H1 (cell line): ENCODE measurements around the gene MAP3K15. TPM values are rescaled to one million over a fixed set of nuclear protein-coding genes. Genes with fewer than 3 reads are reported as not detected.

Experiments used
- CTCF ChIA-PET: fragments of 300-600 bp; sonication (Branson Sonifier 250); formaldehyde crosslinking; loops from one replicate; lab custom pipeline; 2021; ENCODE audit not compliant: partially characterized antibody; lab: Charles Lee
- POLR2A ChIA-PET: fragments of 300-600 bp; sonication (Branson Sonifier 250); formaldehyde crosslinking; loops from one replicate; lab custom pipeline; 2021; ENCODE audit warnings: inconsistent platforms; ENCODE audit not compliant: partially characterized antibody; lab: Charles Lee
- DNase-seq, 2 experiments: peaks; one replicate each; pipeline versions ENCODE4 v3.0.0 to v3.0.0-alpha.2; 2010 to 2022; ENCODE audit warnings: low spot score in 2 of 2, low read depth in 1 of 2, mixed read lengths in 1 of 2
- FAIRE-seq: peaks from 2 replicates; lab custom pipeline; 2011; peaks lifted over from hg19 to GRCh38; lab: Jason Lieb, UNC
- H2AFZ ChIP-seq: 2 replicates; pipeline ENCODE4 v1.8.1; 2012; ENCODE audit warnings: low read length, inconsistent platforms
- H2AK5ac ChIP-seq: 2 replicates; pipeline ENCODE4 v1.6.1; 2013; ENCODE audit warnings: low read depth, low read length
- H2BK120ac ChIP-seq: replicated peaks from 2 replicates; pipeline ENCODE3; 2013; ENCODE audit warnings: low read depth, low read length, inconsistent platforms
- H2BK12ac ChIP-seq: 2 replicates; pipeline ENCODE4 v1.6.1; 2013; ENCODE audit warnings: low read depth, low read length
- H2BK15ac ChIP-seq: 2 replicates; pipeline ENCODE4 v1.6.1; 2013; ENCODE audit warnings: low read length
- H2BK20ac ChIP-seq: 2 replicates; pipeline ENCODE4 v1.6.1; 2013; ENCODE audit warnings: low read length
- H2BK5ac ChIP-seq: 2 replicates; pipeline ENCODE4 v1.6.1; 2013; ENCODE audit warnings: low read depth, low read length
- H3K14ac ChIP-seq: 2 replicates; pipeline ENCODE4 v1.6.1; 2013; ENCODE audit warnings: inconsistent platforms; ENCODE audit not compliant: insufficient read length
- H3K18ac ChIP-seq: 2 replicates; pipeline ENCODE4 v1.6.1; 2013; ENCODE audit warnings: low read length; ENCODE audit errors: extremely low read depth
- H3K23ac ChIP-seq: 2 replicates; pipeline ENCODE4 v1.6.1; 2013; ENCODE audit warnings: inconsistent platforms; ENCODE audit not compliant: insufficient read length
- H3K23me2 ChIP-seq: 2 replicates; pipeline ENCODE4 v1.6.1; 2013; ENCODE audit warnings: low read depth, low read length
- H3K27ac ChIP-seq: 2 replicates; pipeline ENCODE4 v1.6.1; 2011; ENCODE audit warnings: low read depth, low read length, inconsistent platforms
- H3K27me3 ChIP-seq, 4 experiments: replicated peaks in 1 of 4; 1 replicate in 1 of 4; 2 replicates in 3 of 4; pipeline versions ENCODE4 v1.6.1 to v1.8.1; 2011 to 2013; ENCODE audit warnings: low read length in 3 of 4, mild to moderate bottlenecking in 3 of 4, inconsistent platforms in 2 of 4, mixed read lengths in 2 of 4, moderate library complexity in 1 of 4; ENCODE audit not compliant: control insufficient read depth in 3 of 4, insufficient read depth in 3 of 4; ENCODE audit errors: extremely low read depth in 1 of 4
- H3K36me3 ChIP-seq, 4 experiments: 2 replicates each; pipeline versions ENCODE4 v1.6.1 to v1.8.1; 2011 to 2013; ENCODE audit warnings: mild to moderate bottlenecking in 4 of 4, low read length in 3 of 4, moderate library complexity in 2 of 4, control low read depth in 1 of 4, inconsistent platforms in 1 of 4; ENCODE audit not compliant: insufficient read depth in 4 of 4, control insufficient read depth in 2 of 4
- H3K4ac ChIP-seq: replicated peaks from 2 replicates; pipeline ENCODE3; 2013; ENCODE audit warnings: low read length, low read depth, mixed read lengths, inconsistent platforms; ENCODE audit not compliant: insufficient read length
- H3K4me1 ChIP-seq, 4 experiments: replicated peaks in 1 of 4; 1 replicate in 1 of 4; 2 replicates in 3 of 4; pipeline versions ENCODE4 v1.6.1 to v1.8.1; 2011 to 2013; ENCODE audit warnings: low read length in 3 of 4, inconsistent platforms in 2 of 4, mixed read lengths in 1 of 4; ENCODE audit not compliant: insufficient read depth in 4 of 4, control insufficient read depth in 3 of 4
- H3K4me2 ChIP-seq, 2 experiments: 2 replicates each; pipeline versions ENCODE4 v1.6.1 to v1.8.1; 2011 to 2013; ENCODE audit warnings: low read depth in 2 of 2, low read length in 2 of 2, control low read depth in 1 of 2, inconsistent platforms in 1 of 2, mild to moderate bottlenecking in 1 of 2; ENCODE audit not compliant: insufficient read depth in 1 of 2
- H3K4me3 ChIP-seq, 4 experiments: fragments of 200-600, 300-600 bp in 1 of 4; sonication (generic), shearing (Covaris generic), sonication (Bioruptor Twin) in 1 of 4; 2 replicates each; pipeline versions ENCODE4 v1.5.1 to v1.8.1; 2011 to 2016; ENCODE audit warnings: low read length in 4 of 4, low read depth in 3 of 4, control low read depth in 2 of 4, inconsistent platforms in 2 of 4, mild to moderate bottlenecking in 2 of 4, mixed read lengths in 1 of 4, moderate library complexity in 1 of 4; ENCODE audit not compliant: insufficient read depth in 2 of 4; ENCODE audit errors: extremely low read depth in 1 of 4
- H3K56ac ChIP-seq: replicated peaks from 2 replicates; pipeline ENCODE3; 2013; ENCODE audit warnings: low read depth, mild to moderate bottlenecking, mixed read lengths, low read length, inconsistent platforms; ENCODE audit not compliant: insufficient read length
- H3K79me1 ChIP-seq: 2 replicates; pipeline ENCODE4 v1.6.1; 2013; ENCODE audit warnings: low read depth, low read length, control low read depth
- H3K79me2 ChIP-seq, 2 experiments: 2 replicates each; pipeline versions ENCODE4 v1.6.1 to v1.8.1; 2012 to 2013; ENCODE audit warnings: low read length in 2 of 2, mild to moderate bottlenecking in 2 of 2, inconsistent platforms in 1 of 2; ENCODE audit not compliant: insufficient read depth in 2 of 2, control insufficient read depth in 1 of 2
- H3K9ac ChIP-seq, 4 experiments: replicated peaks in 1 of 4; 1 replicate in 1 of 4; 2 replicates in 3 of 4; pipeline versions ENCODE4 v1.6.1 to v1.8.1; 2011 to 2013; ENCODE audit warnings: low read depth in 3 of 4, low read length in 3 of 4, control low read depth in 2 of 4, mild to moderate bottlenecking in 2 of 4, moderate library complexity in 2 of 4, inconsistent platforms in 1 of 4; ENCODE audit errors: extremely low read depth in 1 of 4
- H3K9me3 ChIP-seq, 2 experiments: 2 replicates each; pipeline versions ENCODE4 v1.6.1 to v1.8.1; 2012 to 2013; ENCODE audit warnings: mild to moderate bottlenecking in 2 of 2, moderate library complexity in 2 of 2, control low read depth in 1 of 2, inconsistent platforms in 1 of 2, low read depth in 1 of 2, low read length in 1 of 2, mixed read lengths in 1 of 2; ENCODE audit not compliant: insufficient read depth in 2 of 2
- H4K20me1 ChIP-seq, 2 experiments: replicated peaks in 1 of 2; 2 replicates each; pipeline versions ENCODE3 to v1.8.1; 2011 to 2013; ENCODE audit warnings: inconsistent platforms in 2 of 2, low read length in 2 of 2, mild to moderate bottlenecking in 1 of 2; ENCODE audit not compliant: insufficient read depth in 2 of 2, control insufficient read depth in 1 of 2
- H4K5ac ChIP-seq: 2 replicates; pipeline ENCODE4 v1.6.1; 2013; ENCODE audit warnings: low read length, low read depth, mixed read lengths, inconsistent platforms; ENCODE audit not compliant: insufficient read length
- H4K8ac ChIP-seq: 2 replicates; pipeline ENCODE4 v1.8.0; 2013; ENCODE audit warnings: mild to moderate bottlenecking, moderate library complexity, low read length, inconsistent platforms; ENCODE audit not compliant: insufficient read depth; ENCODE audit errors: extremely low read depth
- H4K91ac ChIP-seq: replicated peaks from 2 replicates; pipeline ENCODE3; 2013; ENCODE audit warnings: low read length, mixed read lengths, inconsistent platforms; ENCODE audit not compliant: insufficient read length
- BRCA1 ChIP-seq: IDR thresholded peaks from 2 replicates; pipeline ENCODE4 v1.6.1; 2012; ENCODE audit warnings: low read depth, low read length, improper control_type of control experiment
- CREB1 ChIP-seq: IDR thresholded peaks from 2 replicates; pipeline ENCODE4 v1.6.1; 2012; ENCODE audit warnings: inconsistent platforms
- CTBP2 ChIP-seq: IDR thresholded peaks from 2 replicates; pipeline ENCODE4 v1.7.0; 2011; ENCODE audit warnings: borderline replicate concordance, mild to moderate bottlenecking, moderate library complexity, mixed read lengths, low read length; ENCODE audit not compliant: insufficient read depth, insufficient read length
- EZH2 ChIP-seq: fragments of 200-600 bp; sonication (generic); IDR thresholded peaks from 2 replicates; pipeline ENCODE4 v1.7.1; 2012; ENCODE audit warnings: low read depth, mild to moderate bottlenecking, moderate library complexity, low read length, inconsistent platforms; ENCODE audit not compliant: severe bottlenecking
- HDAC6 ChIP-seq: IDR thresholded peaks from one replicate; pipeline ENCODE4 v1.7.1; 2012; ENCODE audit warnings: low read depth, mild to moderate bottlenecking, inconsistent platforms, low read length, moderate library complexity
- JUN ChIP-seq: IDR thresholded peaks from 2 replicates; pipeline ENCODE4 v1.6.1; 2011; ENCODE audit warnings: low read depth, mild to moderate bottlenecking, improper control_type of control experiment, low read length
- KDM1A ChIP-seq: fragments of 200-600, 300-600 bp; sonication (generic); IDR thresholded peaks from 2 replicates; pipeline ENCODE4 v1.7.1; 2016; ENCODE audit warnings: mild to moderate bottlenecking, low read length, borderline replicate concordance
- KDM5A ChIP-seq: fragments of 200-600 bp; IDR thresholded peaks from 2 replicates; pipeline ENCODE4 v1.7.1; 2012; ENCODE audit warnings: mild to moderate bottlenecking, low read length, inconsistent platforms, mixed read lengths
- MAX ChIP-seq: IDR thresholded peaks from 2 replicates; pipeline ENCODE4 v1.6.1; 2012; ENCODE audit warnings: inconsistent platforms
- POLR2A ChIP-seq, 2 experiments: IDR thresholded peaks; 1 replicate in 1 of 2; 2 replicates in 1 of 2; pipeline ENCODE4 v1.6.1; 2011; ENCODE audit warnings: low read depth in 2 of 2, low read length in 2 of 2, mild to moderate bottlenecking in 2 of 2; ENCODE audit errors: control extremely low read depth in 1 of 2
- POU5F1 ChIP-seq: IDR thresholded peaks from 2 replicates; pipeline ENCODE4 v1.6.1; 2011; ENCODE audit warnings: low read depth, mild to moderate bottlenecking, low read length, moderate library complexity
- RAD21 ChIP-seq, 2 experiments: IDR thresholded peaks in 1 of 2; conservative IDR thresholded peaks in 1 of 2; 2 replicates each; pipeline ENCODE4 v1.6.1; 2011; ENCODE audit warnings: low read depth in 2 of 2, low read length in 2 of 2, improper control_type of control experiment in 1 of 2, inconsistent platforms in 1 of 2, mild to moderate bottlenecking in 1 of 2, moderate library complexity in 1 of 2
- SP1 ChIP-seq: IDR thresholded peaks from 2 replicates; pipeline ENCODE4 v1.6.1; 2011; ENCODE audit warnings: low read depth, low read length
- USF2 ChIP-seq: IDR thresholded peaks from 2 replicates; pipeline ENCODE4 v1.6.1; 2011; ENCODE audit warnings: low read length, improper control_type of control experiment
- WGBS, 2 experiments: shearing (Covaris generic) in 1 of 2; methylation state at CpG; one replicate each; pipeline versions ENCODE4 v1.1.6 to v1.1.7; 2013 to 2015; ENCODE audit warnings: low lambda C conversion rate in 2 of 2, mixed read lengths in 2 of 2, inconsistent platforms in 1 of 2, low coverage in 1 of 2, missing lambda C conversion rate in 1 of 2; ENCODE audit not compliant: insufficient replicate concordance in 2 of 2, insufficient coverage in 1 of 2, insufficient read length in 1 of 2; ENCODE audit errors: extremely low coverage in 1 of 2, missing lambda C conversion rate in 1 of 2; 5-methylcytosine and 5-hydroxymethylcytosine counted together
- polyA plus RNA-seq, 7 experiments: library from polyadenylated mRNA; depleted of rRNA in 3 of 7; stranded (reverse) in 5 of 7; unstranded in 2 of 7; fragments of >200 nt in 5 of 7; fragments of 200-250 nt in 2 of 7; gene quantifications; 1 replicate in 5 of 7; 2 replicates in 1 of 7; 4 replicates in 1 of 7; pipeline versions ENCODE4 v1.2.1 to v1.2.3, GENCODE V29; 2011 to 2013; ENCODE audit warnings: missing spikeins in 2 of 7, mixed read lengths in 2 of 7
- total RNA-seq: library from RNA; stranded (reverse); fragmentation: NEBNext Ultra II Directional; extraction: Animal tissue kit (Norgen Biotek cat#: 25700); gene quantifications from 2 replicates; pipeline ENCODE4 v1.2.1, GENCODE V29; 2021

The MAP3K15 gene
- total and polyA plus RNA-seq, 2 of the 8 experiments (the other 6 are each of a cell fraction or from before 2014, with no cell fraction given): 1.8 to 2.4 TPM

GRCh38 chrX:19545651-19546050 is 30.3 kb upstream of the MAP3K15 start:
- Histone ChIP-seq H2AFZ (no peak overlapping the region), H3K4me1 (no peaks in the 10 kb centered on the region), H3K9me3 (no peaks in the 10 kb centered on the region), H3K9ac (no peak overlapping the region), H2BK15ac (no peak overlapping the region), H3K56ac (no peak overlapping the region), H3K4me2 (no peak overlapping the region), H3K27me3 (no peaks in the 10 kb centered on the region), H3K79me1 (no peaks in the 10 kb centered on the region), H3K36me3 (no peaks in the 10 kb centered on the region), H2BK12ac (no peak overlapping the region), H4K8ac (no peak overlapping the region), H3K23me2 (no peaks in the 10 kb centered on the region), H3K4ac (no peak overlapping the region), H3K23ac (no peak overlapping the region), H4K5ac (no peak overlapping the region), H3K14ac (no peak overlapping the region), H3K4me3 (no peak overlapping the region), H2BK5ac (no peak overlapping the region), H2AK5ac (no peak overlapping the region), H2BK20ac (no peak overlapping the region), H3K79me2 (no peaks in the 10 kb centered on the region), H3K18ac (no peak overlapping the region), H2BK120ac (no peak overlapping the region), H3K27ac (no peak overlapping the region), H4K91ac (no peak overlapping the region), H4K20me1 (no peaks in the 10 kb centered on the region)
- peak; percentile 28 for FAIRE-seq
- POLR2A ChIA-PET: no interaction called here
- CTCF ChIA-PET: interaction anchor here (3.6 kb wide), 1 partner anchor 10 kb away, joined by 13 read pairs; no protein-coding TSS in a partner anchor
- 91% methylated on average over 9 of the region's 9 CpGs; no CpG with 5 or more reads in 1 of the 2 experiments for WGBS, 2 experiments
- no peak for DNase-seq
- TF ChIP-seq KDM1A (no peak), CTBP2 (no peak), RAD21 (IDR thresholded peaks at IDR 0.05 in 1 of 2, conservative IDR thresholded peaks at IDR 0.05 in 1 of 2; ENCODE audit: low read depth in 2 of 2, low read length in 2 of 2) (no peak), POLR2A (IDR thresholded peaks at IDR 0.05; ENCODE audit: control extremely low read depth in 1 of 2, low read depth in 2 of 2, low read length in 2 of 2) (no peak), CREB1 (no peak), EZH2 (no peak), KDM5A (no peak), JUN (no peak), MAX (no peak), POU5F1 (no peak), USF2 (no peak), BRCA1 (no peak), SP1 (no peak), HDAC6 (no peak)
